ENCODE measurements around the gene IMPDH2. TPM values are rescaled to one million over a fixed set of nuclear protein-coding genes. Genes with fewer than 3 reads are reported as not detected.

The IMPDH2 gene
- total and polyA plus RNA-seq, 2 donors (not counting 1 experiment from before 2014, with no cell fraction given), result 187 to 448 TPM

DNA sequence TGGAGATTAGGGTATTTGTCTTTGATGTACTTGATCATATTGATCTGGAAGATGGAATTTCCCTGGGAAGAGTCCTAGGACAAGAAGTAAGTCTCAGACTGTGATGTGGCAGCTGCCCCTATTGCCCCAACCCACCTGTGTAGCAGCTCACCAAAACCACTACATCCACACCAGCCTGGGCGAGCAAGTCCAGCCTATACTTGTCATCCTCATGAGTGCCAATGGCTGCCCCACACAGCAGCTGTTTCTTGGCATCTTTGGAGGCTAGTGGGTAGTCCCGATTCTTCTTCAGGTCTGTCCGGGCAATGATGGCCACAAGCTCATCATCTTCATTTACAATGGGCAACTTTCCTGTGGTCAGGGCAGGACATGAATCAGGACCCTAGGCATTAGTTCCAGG lies 2.7 kb downstream of the IMPDH2 start:
- H3K4me3 ChIP-seq (replicated peaks in 1 of 4; ENCODE audit: control extremely low read depth in 1 of 4, insufficient read depth in 1 of 4, low read depth in 3 of 4, low read length in 4 of 4), result no peak overlapping the region
- H2AFZ ChIP-seq (ENCODE audit: low read length), result no peak overlapping the region
- peak overlapping the region; percentile 23 for H3K27ac ChIP-seq (ENCODE audit: insufficient read depth, low read length)
- DNase-seq (ENCODE audit: low read depth in 2 of 2), result no peak
- H3K4me1 ChIP-seq (ENCODE audit: control insufficient read depth, extremely low read depth, insufficient read depth, low read length), result peaks cover 9% of the 10 kb centered on the region
- peaks cover 35% of the 10 kb centered on the region for H3K36me3 ChIP-seq (ENCODE audit: control insufficient read depth, insufficient read depth, low read length)
- H4K20me1 ChIP-seq (ENCODE audit: control insufficient read depth, extremely low read depth, insufficient read depth, low read length), result no peaks in the 10 kb centered on the region
- H3K27me3 ChIP-seq (ENCODE audit: control insufficient read depth, insufficient read depth, low read length), result no peaks in the 10 kb centered on the region
- peaks cover 49% of the 10 kb centered on the region for H3K79me2 ChIP-seq (ENCODE audit: control insufficient read depth, insufficient read depth, low read length)
- TF ChIP-seq, protein P1, sequence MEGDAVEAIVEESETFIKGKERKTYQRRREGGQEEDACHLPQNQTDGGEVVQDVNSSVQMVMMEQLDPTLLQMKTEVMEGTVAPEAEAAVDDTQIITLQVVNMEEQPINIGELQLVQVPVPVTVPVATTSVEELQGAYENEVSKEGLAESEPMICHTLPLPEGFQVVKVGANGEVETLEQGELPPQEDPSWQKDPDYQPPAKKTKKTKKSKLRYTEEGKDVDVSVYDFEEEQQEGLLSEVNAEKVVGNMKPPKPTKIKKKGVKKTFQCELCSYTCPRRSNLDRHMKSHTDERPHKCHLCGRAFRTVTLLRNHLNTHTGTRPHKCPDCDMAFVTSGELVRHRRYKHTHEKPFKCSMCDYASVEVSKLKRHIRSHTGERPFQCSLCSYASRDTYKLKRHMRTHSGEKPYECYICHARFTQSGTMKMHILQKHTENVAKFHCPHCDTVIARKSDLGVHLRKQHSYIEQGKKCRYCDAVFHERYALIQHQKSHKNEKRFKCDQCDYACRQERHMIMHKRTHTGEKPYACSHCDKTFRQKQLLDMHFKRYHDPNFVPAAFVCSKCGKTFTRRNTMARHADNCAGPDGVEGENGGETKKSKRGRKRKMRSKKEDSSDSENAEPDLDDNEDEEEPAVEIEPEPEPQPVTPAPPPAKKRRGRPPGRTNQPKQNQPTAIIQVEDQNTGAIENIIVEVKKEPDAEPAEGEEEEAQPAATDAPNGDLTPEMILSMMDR (conservative IDR thresholded peaks at IDR 0.05 in 1 of 2, IDR thresholded peaks at IDR 0.05 in 1 of 2; ENCODE audit: low read depth in 1 of 2, low read length in 2 of 2), result no peak
- no peak for TF ChIP-seq EZH2 (IDR thresholded peaks at IDR 0.05; ENCODE audit: low read length, missing control alignments)
- H3K4me2 ChIP-seq (ENCODE audit: extremely low read depth, insufficient read depth, low read length), result no peak overlapping the region
- H3K9me3 ChIP-seq (ENCODE audit: control insufficient read depth, insufficient read depth, low read depth, low read length), result no peaks in the 10 kb centered on the region
- no peak overlapping the region for H3K9ac ChIP-seq (ENCODE audit: insufficient read depth, low read length)

GRCh38 chr3:49025793-49026520 lies 3.2 kb downstream of the IMPDH2 start:
- H2AFZ ChIP-seq (ENCODE audit: low read length), result no peak overlapping the region
- no peak overlapping the region for H3K4me3 ChIP-seq (replicated peaks in 1 of 4; ENCODE audit: control extremely low read depth in 1 of 4, insufficient read depth in 1 of 4, low read depth in 3 of 4, low read length in 4 of 4)
- no peaks in the 10 kb centered on the region for H3K27me3 ChIP-seq (ENCODE audit: control insufficient read depth, insufficient read depth, low read length)
- H3K36me3 ChIP-seq (ENCODE audit: control insufficient read depth, insufficient read depth, low read length), result peaks cover 35% of the 10 kb centered on the region
- TF ChIP-seq EZH2 (IDR thresholded peaks at IDR 0.05; ENCODE audit: low read length, missing control alignments), result no peak
- TF ChIP-seq, protein P1 (conservative IDR thresholded peaks at IDR 0.05 in 1 of 2, IDR thresholded peaks at IDR 0.05 in 1 of 2; ENCODE audit: low read depth in 1 of 2, low read length in 2 of 2), result no peak
- H3K4me2 ChIP-seq (ENCODE audit: extremely low read depth, insufficient read depth, low read length), result no peak overlapping the region
- DNase-seq (ENCODE audit: low read depth in 2 of 2), result no peak
- H3K4me1 ChIP-seq (ENCODE audit: control insufficient read depth, extremely low read depth, insufficient read depth, low read length), result peaks cover 9% of the 10 kb centered on the region
- no peaks in the 10 kb centered on the region for H3K9me3 ChIP-seq (ENCODE audit: control insufficient read depth, insufficient read depth, low read depth, low read length)
- H3K9ac ChIP-seq (ENCODE audit: insufficient read depth, low read length), result no peak overlapping the region
- H4K20me1 ChIP-seq (ENCODE audit: control insufficient read depth, extremely low read depth, insufficient read depth, low read length), result no peaks in the 10 kb centered on the region
- peaks cover 49% of the 10 kb centered on the region for H3K79me2 ChIP-seq (ENCODE audit: control insufficient read depth, insufficient read depth, low read length)
- H3K27ac ChIP-seq (ENCODE audit: insufficient read depth, low read length), result peak overlapping the region; percentile 23

- H3K4me3 ChIP-seq (replicated peaks in 1 of 4; ENCODE audit: control extremely low read depth in 1 of 4, insufficient read depth in 1 of 4, low read depth in 3 of 4, low read length in 4 of 4), result no peak overlapping the region
- peaks cover 55% of the 10 kb centered on the region for H3K79me2 ChIP-seq (ENCODE audit: control insufficient read depth, insufficient read depth, low read length)
- DNase-seq (ENCODE audit: low read depth in 2 of 2), result no peak
- H3K9ac ChIP-seq (ENCODE audit: insufficient read depth, low read length), result no peak overlapping the region
- H3K27me3 ChIP-seq (ENCODE audit: control insufficient read depth, insufficient read depth, low read length), result no peaks in the 10 kb centered on the region
- no peak overlapping the region for H2AFZ ChIP-seq (ENCODE audit: low read length)
- H3K27ac ChIP-seq (ENCODE audit: insufficient read depth, low read length), result no peak overlapping the region
- H3K4me1 ChIP-seq (ENCODE audit: control insufficient read depth, extremely low read depth, insufficient read depth, low read length), result peaks cover 9% of the 10 kb centered on the region
- no peak overlapping the region for H3K4me2 ChIP-seq (ENCODE audit: extremely low read depth, insufficient read depth, low read length)
- H3K9me3 ChIP-seq (ENCODE audit: control insufficient read depth, insufficient read depth, low read depth, low read length), result no peaks in the 10 kb centered on the region
- no peaks in the 10 kb centered on the region for H4K20me1 ChIP-seq (ENCODE audit: control insufficient read depth, extremely low read depth, insufficient read depth, low read length)
- H3K36me3 ChIP-seq (ENCODE audit: control insufficient read depth, insufficient read depth, low read length), result peaks cover 32% of the 10 kb centered on the region
- TF ChIP-seq, protein P1 (conservative IDR thresholded peaks at IDR 0.05 in 1 of 2, IDR thresholded peaks at IDR 0.05 in 1 of 2; ENCODE audit: low read depth in 1 of 2, low read length in 2 of 2), result no peak
- no peak for TF ChIP-seq EZH2 (IDR thresholded peaks at IDR 0.05; ENCODE audit: low read length, missing control alignments)
Observed at GRCh38 chr3:49025005-49025792, 4.0 kb downstream of the IMPDH2 start.
